GM19438 (cell line): Measurements from ENCODE around the gene MAGI1.
"Not testable (repeated sequence)": the region's sequence is repeated elsewhere in the genome, so short reads cannot be mapped to it uniquely, and the experiment has no call there.

ENCODE experiments used
- ATAC-seq: cut with Tn5 transposase; IDR thresholded peaks from one replicate; pipeline ENCODE4 v1.9.1; 2021; ENCODE audit warnings: low read depth; ENCODE audit not compliant: unreplicated experiment

MAGI1 gene

GRCh38 chr3:66041116-66041515 is 2.4 kb upstream of the MAGI1 start:
- no peak for ATAC-seq

GRCh38 chr3:66039590-66039887 is 821 bp upstream of the MAGI1 start:
- ATAC-seq, result no peak

GRCh38 chr3:66038384-66038725 is 363 bp downstream of the MAGI1 start:
- ATAC-seq, result peak; percentile 32

- ATAC-seq, result no peak
Observed at GRCh38 chr3:66037986-66038369, 740 bp downstream of the MAGI1 start.

- ATAC-seq, result no peak
Observed at GRCh38 chr3:66037330-66037985, 1.3 kb downstream of the MAGI1 start.

GRCh38 chr3:66036586-66037148 is 2.1 kb downstream of the MAGI1 start:
- no peak for ATAC-seq

- ATAC-seq, result no peak
Observed at GRCh38 chr3:66035763-66036477, 2.8 kb downstream of the MAGI1 start.

GRCh38 chr3:66033241-66034138 is 5.2 kb downstream of the MAGI1 start:
- ATAC-seq, result no peak

GRCh38 chr3:66031102-66031698 is 7.5 kb downstream of the MAGI1 start:
- no peak for ATAC-seq

- no peak for ATAC-seq
Observed at GRCh38 chr3:66029443-66029842, 9.3 kb downstream of the MAGI1 start.

GRCh38 chr3:66029014-66029413 is 9.7 kb downstream of the MAGI1 start:
- ATAC-seq, result no peak

GRCh38 chr3:66028457-66028856 is 10.3 kb downstream of the MAGI1 start:
- no peak for ATAC-seq

GRCh38 chr3:66027099-66027498 is 11.6 kb downstream of the MAGI1 start:
- not testable (repeated sequence) for ATAC-seq

- no peak for ATAC-seq
Observed at GRCh38 chr3:66023738-66024385, 14.9 kb downstream of the MAGI1 start.

GRCh38 chr3:66023229-66023628 is 15.5 kb downstream of the MAGI1 start:
- ATAC-seq, result no peak

- no peak for ATAC-seq
Observed at GRCh38 chr3:66021731-66022131, 17.0 kb downstream of the MAGI1 start.

- ATAC-seq, result no peak
Observed at GRCh38 chr3:66019896-66020295, 18.8 kb downstream of the MAGI1 start.

GRCh38 chr3:66018057-66019033 is 20.4 kb downstream of the MAGI1 start:
- ATAC-seq, result no peak

GRCh38 chr3:66017591-66017990 is 21.1 kb downstream of the MAGI1 start:
- no peak for ATAC-seq
